Chondrocyte (in vitro differentiated cells): ENCODE results near the gene WNT2. TPM values are rescaled to one million over a fixed set of nuclear protein-coding genes. Genes with fewer than 3 reads are reported as not detected.

Experiments
- DNase-seq: peaks from one replicate; pipeline ENCODE4 v3.0.0; 2021; ENCODE audit warnings: mixed read lengths, low spot score
- H3K27ac Mint-ChIP-seq: one replicate; pipeline ENCODE4 v1.8.0; 2021; ENCODE audit warnings: mild to moderate bottlenecking, moderate library complexity, mixed read lengths; ENCODE audit not compliant: unreplicated experiment
- H3K27me3 Mint-ChIP-seq: 2 replicates; pipeline ENCODE4 v1.8.0; 2021; ENCODE audit warnings: low read depth, mixed read lengths
- H3K36me3 Mint-ChIP-seq: 2 replicates; pipeline ENCODE4 v1.8.0; 2021; ENCODE audit warnings: low read depth, mixed read lengths
- H3K4me1 Mint-ChIP-seq: 2 replicates; pipeline ENCODE4 v1.8.0; 2021; ENCODE audit warnings: low read depth, mild to moderate bottlenecking, mixed read lengths
- H3K4me3 Mint-ChIP-seq: one replicate; pipeline ENCODE4 v1.8.0; 2021; ENCODE audit warnings: mild to moderate bottlenecking, moderate library complexity, mixed read lengths; ENCODE audit not compliant: unreplicated experiment
- H3K9me3 Mint-ChIP-seq: 2 replicates; pipeline ENCODE4 v1.8.0; 2021; ENCODE audit warnings: low read depth, mixed read lengths
- CTCF ChIP-seq: fragments of 200-600 bp; sonication (generic); IDR thresholded peaks from 2 replicates; pipeline ENCODE4 v1.5.0; 2021; ENCODE audit warnings: antibody characterized with exemption, mild to moderate bottlenecking, moderate library complexity
- total RNA-seq: library from RNA; stranded (reverse); gene quantifications from 3 replicates; pipeline ENCODE4 v1.2.1, GENCODE V29; 2021

Gene WNT2
- total RNA-seq, 1 donor from 2014 or later: 0.90 TPM

GRCh38 chr7:117279931-117280557 lies 42.8 kb downstream of the WNT2 start:
- H3K4me1 Mint-ChIP-seq: peaks cover 14% of the 10 kb centered on the region
- no peak for TF ChIP-seq CTCF
- DNase-seq: no peak
- H3K27me3 Mint-ChIP-seq: peaks cover 8% of the 10 kb centered on the region
- peaks cover 3% of the 10 kb centered on the region for H3K9me3 Mint-ChIP-seq
- peaks cover 3% of the 10 kb centered on the region for H3K36me3 Mint-ChIP-seq
- H3K4me3 Mint-ChIP-seq: no peak overlapping the region
- no peak overlapping the region for H3K27ac Mint-ChIP-seq

- Mint-ChIP-seq H3K27me3 (peaks cover 11% of the 10 kb centered on the region), H3K36me3 (peaks cover 3% of the 10 kb centered on the region), H3K4me1 (peaks cover 14% of the 10 kb centered on the region), H3K9me3 (peaks cover 3% of the 10 kb centered on the region), H3K4me3 (no peak overlapping the region), H3K27ac (no peak overlapping the region)
- TF ChIP-seq CTCF: no peak
- no peak for DNase-seq
Observed at GRCh38 chr7:117279203-117279602, 43.7 kb downstream of the WNT2 start.

GRCh38 chr7:117278040-117278439 lies 44.8 kb downstream of the WNT2 start:
- H3K36me3 Mint-ChIP-seq: peaks cover 3% of the 10 kb centered on the region
- H3K27ac Mint-ChIP-seq: no peak overlapping the region
- TF ChIP-seq CTCF: no peak
- H3K4me1 Mint-ChIP-seq: peaks cover 8% of the 10 kb centered on the region
- no peak for DNase-seq
- H3K4me3 Mint-ChIP-seq: no peak overlapping the region
- H3K27me3 Mint-ChIP-seq: peaks cover 11% of the 10 kb centered on the region
- peaks cover 3% of the 10 kb centered on the region for H3K9me3 Mint-ChIP-seq

GRCh38 chr7:117277576-117277975 lies 45.3 kb downstream of the WNT2 start:
- Mint-ChIP-seq H3K36me3 (peaks cover 3% of the 10 kb centered on the region), H3K27ac (no peak overlapping the region), H3K4me1 (peaks cover 6% of the 10 kb centered on the region), H3K27me3 (peaks cover 13% of the 10 kb centered on the region), H3K4me3 (no peak overlapping the region), H3K9me3 (peaks cover 3% of the 10 kb centered on the region)
- no peak for TF ChIP-seq CTCF
- DNase-seq: no peak

GRCh38 chr7:117274951-117275350 lies 47.9 kb downstream of the WNT2 start:
- H3K36me3 Mint-ChIP-seq: peaks cover 2% of the 10 kb centered on the region
- DNase-seq: no peak
- no peak overlapping the region for H3K4me3 Mint-ChIP-seq
- no peaks in the 10 kb centered on the region for H3K9me3 Mint-ChIP-seq
- no peak for TF ChIP-seq CTCF
- peaks cover 14% of the 10 kb centered on the region for H3K27me3 Mint-ChIP-seq
- H3K27ac Mint-ChIP-seq: no peak overlapping the region
- peaks cover 11% of the 10 kb centered on the region for H3K4me1 Mint-ChIP-seq
